Mammary epithelial cell (primary cell): ENCODE data around the gene DAGLA.

Source experiments
- CTCF ChIP-seq, 2 donors: IDR thresholded peaks in 1 of 2; conservative IDR thresholded peaks in 1 of 2; 2 replicates each; pipeline ENCODE4 v1.5.1; 2011 to 2012; ENCODE audit warnings: inconsistent platforms in 2 of 2, low read length in 2 of 2, mild to moderate bottlenecking in 2 of 2, control low read depth in 1 of 2, low read depth in 1 of 2; ENCODE audit not compliant: insufficient read depth in 1 of 2; ENCODE audit errors: extremely low read depth in 1 of 2
- EZH2 ChIP-seq: IDR thresholded peaks from 2 replicates; pipeline ENCODE4 v1.6.1; 2012; ENCODE audit warnings: low read length, inconsistent platforms, borderline replicate concordance

GRCh38 chr11:61725781-61726231, 45.6 kb downstream of the DAGLA start:
- TF ChIP-seq EZH2 = no peak
- TF ChIP-seq CTCF (conservative IDR thresholded peaks at IDR 0.05 in 1 of 2, IDR thresholded peaks at IDR 0.05 in 1 of 2; ENCODE audit: extremely low read depth in 1 of 2, insufficient read depth in 1 of 2, low read depth in 1 of 2, low read length in 2 of 2) = no peak
